Lower lobe of right lung (tissue), 2 donors: Measurements from ENCODE around the gene GUCA1A. TPM values are rescaled to one million over a fixed set of nuclear protein-coding genes. Genes with fewer than 3 reads are reported as not detected.

Experiments
- ATAC-seq, 2 donors: fragments of 200-7000 bp; cut with Tn5 transposase; one replicate each; pipeline ENCODE4 v1.9.1; 2020 to 2022; ENCODE audit warnings: mild to moderate bottlenecking in 2 of 2, moderate library complexity in 2 of 2
- DNase-seq: peaks from one replicate; pipeline ENCODE4 v3.0.0-alpha.2; 2020
- H3K27ac ChIP-seq: fragments of 200-600 bp; one replicate; pipeline ENCODE4 v1.8.0; 2022
- H3K27me3 ChIP-seq: fragments of 200-600 bp; one replicate; pipeline ENCODE4 v1.8.0; 2022; ENCODE audit warnings: low read depth
- H3K36me3 ChIP-seq: fragments of 200-600 bp; one replicate; pipeline ENCODE4 v1.8.0; 2022; ENCODE audit warnings: mild to moderate bottlenecking
- H3K4me1 ChIP-seq: fragments of 200-600 bp; one replicate; pipeline ENCODE4 v1.8.0; 2022
- H3K4me3 ChIP-seq: fragments of 200-600 bp; one replicate; pipeline ENCODE4 v1.8.0; 2022; ENCODE audit warnings: mild to moderate bottlenecking
- H3K9me3 ChIP-seq: fragments of 200-600 bp; one replicate; pipeline ENCODE4 v1.8.0; 2022
- intact Hi-C: fragments of 100-400 bp; cut with DNase I; formaldehyde crosslinking; loops from one replicate; pipeline ENCODE4 v1.11.0; 2022
- total RNA-seq: library from RNA; stranded (reverse); fragmentation: NEBNext Ultra II Directional; extraction: Animal tissue kit (Norgen Biotek cat#: 25700); gene quantifications from one replicate; pipeline ENCODE4 v1.2.1, GENCODE V29; 2021
- TF ChIP-seq, protein P1 (sequence below): fragments of 200-600 bp; IDR thresholded peaks from one replicate; pipeline ENCODE4 v1.8.0; 2022; ENCODE audit warnings: antibody characterized with exemption, mild to moderate bottlenecking
- donor health status: DM: no; HTN: yes; CAD: no; lungs with severe emphysema.

GUCA1A gene
- total RNA-seq, 1 donor from 2014 or later = not detected

- ATAC-seq (peak in 1 of 2 donors; percentile 10), DNase-seq (no peak)
Measured at GRCh38 chr6:42177514-42178364, 4.6 kb downstream of the GUCA1A start.

DNA sequence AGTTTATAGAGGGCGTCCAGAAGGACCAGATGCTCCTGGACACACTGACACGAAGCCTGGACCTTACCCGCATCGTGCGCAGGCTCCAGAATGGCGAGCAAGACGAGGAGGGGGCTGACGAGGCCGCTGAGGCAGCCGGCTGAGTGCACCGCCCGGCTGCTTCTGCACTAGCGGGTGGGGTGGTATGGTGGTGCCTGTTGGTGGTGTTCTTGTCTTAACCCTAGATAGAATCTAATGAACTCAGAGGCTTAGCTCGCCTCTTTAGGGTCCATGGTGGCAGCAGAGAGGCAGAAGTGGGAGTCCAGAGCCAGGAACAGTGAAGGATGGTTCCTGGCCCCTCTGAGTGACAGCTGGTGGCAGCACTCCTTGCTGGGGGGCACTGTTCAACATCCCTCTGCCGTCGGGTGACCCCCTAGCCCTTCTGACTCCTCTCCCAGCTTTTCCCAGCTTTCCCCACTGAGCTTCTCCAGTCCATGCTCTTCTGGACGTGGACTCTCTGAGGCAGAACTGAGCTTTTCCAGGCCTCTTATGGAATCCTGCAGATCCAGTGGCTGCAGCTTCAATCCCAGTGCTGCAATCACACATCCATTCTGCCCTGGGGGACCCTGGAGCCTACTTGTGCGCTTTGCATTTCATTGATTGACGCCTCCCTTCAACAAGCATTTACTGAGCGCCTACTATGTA lies 6.2 kb downstream of the GUCA1A start:
- intact Hi-C loops = no loop called here
- H3K27ac ChIP-seq = no peak overlapping the region
- TF ChIP-seq, protein P1, sequence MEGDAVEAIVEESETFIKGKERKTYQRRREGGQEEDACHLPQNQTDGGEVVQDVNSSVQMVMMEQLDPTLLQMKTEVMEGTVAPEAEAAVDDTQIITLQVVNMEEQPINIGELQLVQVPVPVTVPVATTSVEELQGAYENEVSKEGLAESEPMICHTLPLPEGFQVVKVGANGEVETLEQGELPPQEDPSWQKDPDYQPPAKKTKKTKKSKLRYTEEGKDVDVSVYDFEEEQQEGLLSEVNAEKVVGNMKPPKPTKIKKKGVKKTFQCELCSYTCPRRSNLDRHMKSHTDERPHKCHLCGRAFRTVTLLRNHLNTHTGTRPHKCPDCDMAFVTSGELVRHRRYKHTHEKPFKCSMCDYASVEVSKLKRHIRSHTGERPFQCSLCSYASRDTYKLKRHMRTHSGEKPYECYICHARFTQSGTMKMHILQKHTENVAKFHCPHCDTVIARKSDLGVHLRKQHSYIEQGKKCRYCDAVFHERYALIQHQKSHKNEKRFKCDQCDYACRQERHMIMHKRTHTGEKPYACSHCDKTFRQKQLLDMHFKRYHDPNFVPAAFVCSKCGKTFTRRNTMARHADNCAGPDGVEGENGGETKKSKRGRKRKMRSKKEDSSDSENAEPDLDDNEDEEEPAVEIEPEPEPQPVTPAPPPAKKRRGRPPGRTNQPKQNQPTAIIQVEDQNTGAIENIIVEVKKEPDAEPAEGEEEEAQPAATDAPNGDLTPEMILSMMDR = no peak
- no peak overlapping the region for H3K4me3 ChIP-seq
- no peaks in the 10 kb centered on the region for H3K4me1 ChIP-seq
- H3K27me3 ChIP-seq = peaks cover 18% of the 10 kb centered on the region
- ATAC-seq = no peak
- H3K36me3 ChIP-seq = no peaks in the 10 kb centered on the region
- DNase-seq = no peak
- H3K9me3 ChIP-seq = no peaks in the 10 kb centered on the region

More at GRCh38 chr6:42177514-42178364, 4.6 kb downstream of the GUCA1A start:
- Histone ChIP-seq H3K27ac (no peak overlapping the region), H3K4me3 (no peak overlapping the region), H3K4me1 (no peaks in the 10 kb centered on the region), H3K9me3 (no peaks in the 10 kb centered on the region), H3K27me3 (peaks cover 18% of the 10 kb centered on the region), H3K36me3 (no peaks in the 10 kb centered on the region)
- intact Hi-C loops = no loop called here
- TF ChIP-seq, protein P1 = no peak

DNA sequence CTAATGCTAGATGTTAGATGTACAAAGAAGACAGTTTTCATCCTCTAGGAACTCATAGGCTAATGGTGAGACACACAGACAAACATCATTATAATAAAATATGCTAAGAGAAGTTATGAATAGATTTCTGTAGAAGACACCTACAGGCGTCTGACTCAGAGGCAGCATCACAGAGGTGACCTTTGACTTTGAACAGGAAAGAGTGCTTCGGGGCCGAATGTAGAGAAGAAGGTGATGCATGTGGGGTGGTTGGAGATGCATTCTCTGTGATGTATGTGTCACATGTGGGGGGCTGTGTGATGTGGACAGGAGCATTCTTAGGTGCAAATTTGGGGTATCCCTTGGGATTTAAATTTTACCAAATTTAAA lies 6.8 kb downstream of the GUCA1A start:
- DNase-seq (no peak), ATAC-seq (no peak)
- H3K27me3 ChIP-seq = peaks cover 18% of the 10 kb centered on the region
- TF ChIP-seq, protein P1 = no peak
- H3K4me1 ChIP-seq = no peaks in the 10 kb centered on the region
- no peak overlapping the region for H3K4me3 ChIP-seq
- no peak overlapping the region for H3K27ac ChIP-seq
- no peaks in the 10 kb centered on the region for H3K9me3 ChIP-seq
- H3K36me3 ChIP-seq = no peaks in the 10 kb centered on the region
- intact Hi-C loops = no loop called here

DNA sequence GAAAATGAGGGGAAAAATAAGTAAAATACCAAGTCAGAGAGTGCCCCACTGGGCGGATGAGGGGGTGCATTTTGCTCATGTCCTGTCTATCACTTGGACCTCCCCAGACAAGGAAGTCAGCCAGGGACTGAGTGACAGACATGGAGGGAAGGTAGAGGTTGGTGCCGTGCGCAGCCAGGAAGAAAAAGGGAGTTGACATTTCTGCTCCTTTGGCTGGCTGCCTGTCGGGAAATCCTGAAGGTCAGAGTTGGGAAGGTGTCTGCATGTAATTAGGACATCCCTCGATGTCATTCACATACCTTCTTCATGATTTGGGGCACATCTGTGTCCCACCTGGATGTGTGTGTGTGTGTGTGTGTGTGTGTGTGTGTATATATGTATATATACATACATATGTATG lies 8.9 kb downstream of the GUCA1A start:
- Histone ChIP-seq H3K27ac (no peak overlapping the region), H3K4me1 (no peaks in the 10 kb centered on the region), H3K4me3 (no peak overlapping the region), H3K9me3 (no peaks in the 10 kb centered on the region), H3K36me3 (no peaks in the 10 kb centered on the region), H3K27me3 (peaks cover 18% of the 10 kb centered on the region)
- TF ChIP-seq, protein P1 = no peak
- DNase-seq = no peak
- ATAC-seq = no peak
- intact Hi-C loops = no loop called here

DNA sequence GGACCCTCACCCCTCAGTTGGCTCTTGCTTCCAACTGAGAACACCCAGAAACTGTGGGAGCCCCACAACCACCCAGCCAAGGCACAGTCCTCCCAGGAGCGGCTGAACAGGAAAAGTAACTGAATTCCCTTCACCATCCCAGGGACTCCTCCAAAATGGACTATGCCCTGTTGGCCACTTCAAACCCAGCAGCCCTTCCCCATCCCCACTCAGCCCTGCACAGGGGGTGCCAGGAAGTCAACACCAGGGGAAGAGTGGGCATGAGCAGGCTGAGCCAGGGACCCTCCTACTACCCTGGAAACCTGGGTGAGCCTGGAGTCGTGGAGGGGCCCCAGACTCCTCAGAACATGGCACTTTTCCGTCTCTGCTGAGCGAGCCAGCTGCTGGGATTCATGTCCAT lies 11.3 kb downstream of the GUCA1A start:
- Histone ChIP-seq H3K9me3 (no peaks in the 10 kb centered on the region), H3K4me3 (no peak overlapping the region), H3K27ac (no peak overlapping the region), H3K4me1 (no peaks in the 10 kb centered on the region), H3K36me3 (no peaks in the 10 kb centered on the region), H3K27me3 (no peaks in the 10 kb centered on the region)
- ATAC-seq (no peak), DNase-seq (no peak)
- TF ChIP-seq, protein P1 = no peak
- intact Hi-C loops = no loop called here
